Activated CD8-positive, alpha-beta memory T cell treated with anti-CD3 and anti-CD28 coated beads for 48 hours (primary cell): ENCODE measurements around the gene NPC1L1.

Experiments used
- DNase-seq, 3 experiments: peaks; one replicate each; pipeline ENCODE4 v3.0.0-alpha.2; 2020; ENCODE audit warnings: low read depth in 2 of 3, low spot score in 2 of 3

The NPC1L1 gene

GRCh38 chr7:44477063-44477830 lies 63.9 kb downstream of the NPC1L1 start:
- DNase-seq, result no peak

- no peak for DNase-seq
These were observed 64.8 kb downstream of the NPC1L1 start for GRCh38 chr7:44476313-44476712.

- no peak for DNase-seq
These were observed 67.8 kb downstream of the NPC1L1 start for GRCh38 chr7:44473295-44473694.

GRCh38 chr7:44472843-44473242 lies 68.3 kb downstream of the NPC1L1 start:
- DNase-seq, result no peak

- DNase-seq, result no peak
These were observed 69.3 kb downstream of the NPC1L1 start for GRCh38 chr7:44471850-44472249.

- no peak for DNase-seq
These were observed 69.7 kb downstream of the NPC1L1 start for GRCh38 chr7:44471436-44471835.

- DNase-seq, result no peak
These were observed 70.4 kb downstream of the NPC1L1 start for GRCh38 chr7:44470628-44471245.

- DNase-seq, result no peak
These were observed 71.0 kb downstream of the NPC1L1 start for GRCh38 chr7:44470135-44470479.

- DNase-seq, result no peak
These were observed 71.5 kb downstream of the NPC1L1 start for GRCh38 chr7:44469461-44470134.

- no peak for DNase-seq
These were observed 73.9 kb downstream of the NPC1L1 start for GRCh38 chr7:44467217-44467548.

GRCh38 chr7:44466300-44467216 lies 74.6 kb downstream of the NPC1L1 start:
- DNase-seq, result no peak

- no peak for DNase-seq
These were observed 75.6 kb downstream of the NPC1L1 start for GRCh38 chr7:44465490-44465889.

GRCh38 chr7:44463169-44463808 lies 77.8 kb downstream of the NPC1L1 start:
- DNase-seq, result no peak
